HepG2 (cell line): ENCODE measurements around the gene PCBD2. TPM values are rescaled to one million over a fixed set of nuclear protein-coding genes. Genes with fewer than 3 reads are reported as not detected.
A peak's percentile ranks its signal among the peaks of the same experiment; 100 is the strongest.

Experiments
- ATF2 ChIP-seq: sonication (generic); formaldehyde crosslinking; IDR thresholded peaks from 2 replicates; pipeline ENCODE4 v1.4.0; 2020; ENCODE audit warnings: missing genetic modification reagents
- CENPBD1 ChIP-seq: sonication (generic); formaldehyde crosslinking; IDR thresholded peaks from 2 replicates; pipeline ENCODE4 v1.8.0; 2022; ENCODE audit warnings: missing genetic modification reagents, low read depth, mild to moderate bottlenecking, borderline replicate concordance
- GLMP ChIP-seq: sonication (generic); formaldehyde crosslinking; IDR thresholded peaks from 2 replicates; pipeline ENCODE4 v1.9.0; 2021; ENCODE audit warnings: missing genetic modification reagents, mild to moderate bottlenecking, borderline replicate concordance
- GRHL1 ChIP-seq: sonication (generic); formaldehyde crosslinking; conservative IDR thresholded peaks from 2 replicates; pipeline ENCODE4 v1.8.0; 2022; ENCODE audit warnings: missing genetic modification reagents
- KLF12 ChIP-seq: sonication (generic); formaldehyde crosslinking; IDR thresholded peaks from 2 replicates; pipeline ENCODE4 v1.4.0; 2020; ENCODE audit warnings: missing genetic modification reagents, borderline replicate concordance
- MATR3 ChIP-seq: sonication (generic); formaldehyde crosslinking; IDR thresholded peaks from 2 replicates; pipeline ENCODE4 v1.4.0; 2020; ENCODE audit warnings: missing genetic modification reagents
- RFX5 ChIP-seq: IDR thresholded peaks from 2 replicates; pipeline ENCODE4 v1.6.1; 2011; ENCODE audit warnings: low read depth, low read length, improper control_type of control experiment
- ZNF282 ChIP-seq: fragments of 450-650 bp; IDR thresholded peaks from 2 replicates; pipeline ENCODE4 v1.6.1; 2018; ENCODE audit not compliant: partially characterized antibody
- ZNF747 ChIP-seq: sonication (generic); formaldehyde crosslinking; IDR thresholded peaks from 2 replicates; pipeline ENCODE4 v1.8.1; 2023; ENCODE audit warnings: missing genetic modification reagents, mild to moderate bottlenecking, borderline replicate concordance
- polyA plus RNA-seq, 8 experiments: library from polyadenylated mRNA; depleted of rRNA in 3 of 8; stranded (reverse) in 7 of 8; unstranded in 1 of 8; fragments of >200 nt; fragmentation: Illumina TruSeq in 4 of 8; extraction: Trizol in 4 of 8; gene quantifications; 2 replicates each; pipeline versions ENCODE4 v1.2.1 to v1.2.3, GENCODE V29; 2011 to 2016; ENCODE audit warnings: low read depth in 4 of 8, missing spikeins in 1 of 8, mixed read lengths in 1 of 8; ENCODE audit not compliant: insufficient read depth in 1 of 8
- total RNA-seq, 5 experiments: library from RNA; depleted of rRNA; stranded (reverse); fragments of >200 nt; fragmentation: Illumina TruSeq; extraction: Trizol; gene quantifications; 2 replicates each; pipeline ENCODE4 v1.2.3, GENCODE V29; 2016; ENCODE audit warnings: low read depth in 1 of 5
- TF ChIP-seq, protein P1 (sequence below): sonication (generic); formaldehyde crosslinking; IDR thresholded peaks from 2 replicates; pipeline ENCODE4 v1.5.1; 2020; ENCODE audit warnings: mild to moderate bottlenecking, missing genetic modification reagents, moderate library complexity
- TF ChIP-seq, protein P2 (sequence below): sonication (generic); formaldehyde crosslinking; IDR thresholded peaks from 2 replicates; pipeline ENCODE4 v1.5.0; 2020; ENCODE audit warnings: missing genetic modification reagents, mild to moderate bottlenecking, borderline replicate concordance
- TF ChIP-seq, protein P3 (sequence below): IDR thresholded peaks from 2 replicates; pipeline ENCODE4 v1.6.1; 2016; ENCODE audit warnings: low read depth, borderline replicate concordance
- TF ChIP-seq, protein P4 (sequence below), 2 experiments: sonication (generic) in 1 of 2; formaldehyde crosslinking in 1 of 2; IDR thresholded peaks; 2 replicates each; pipeline versions ENCODE4 v1.4.0 to v1.6.1; 2016 to 2020; ENCODE audit warnings: borderline replicate concordance in 1 of 2, low read depth in 1 of 2, mild to moderate bottlenecking in 1 of 2, missing genetic modification reagents in 1 of 2

The PCBD2 gene
- total and polyA plus RNA-seq, 2 of the 13 experiments (the other 11 are each of a cell fraction or from before 2014, with no cell fraction given) = 5.5 to 12.0 TPM

- TF ChIP-seq, protein P1, sequence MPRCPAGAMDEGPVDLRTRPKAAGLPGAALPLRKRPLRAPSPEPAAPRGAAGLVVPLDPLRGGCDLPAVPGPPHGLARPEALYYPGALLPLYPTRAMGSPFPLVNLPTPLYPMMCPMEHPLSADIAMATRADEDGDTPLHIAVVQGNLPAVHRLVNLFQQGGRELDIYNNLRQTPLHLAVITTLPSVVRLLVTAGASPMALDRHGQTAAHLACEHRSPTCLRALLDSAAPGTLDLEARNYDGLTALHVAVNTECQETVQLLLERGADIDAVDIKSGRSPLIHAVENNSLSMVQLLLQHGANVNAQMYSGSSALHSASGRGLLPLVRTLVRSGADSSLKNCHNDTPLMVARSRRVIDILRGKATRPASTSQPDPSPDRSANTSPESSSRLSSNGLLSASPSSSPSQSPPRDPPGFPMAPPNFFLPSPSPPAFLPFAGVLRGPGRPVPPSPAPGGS = peak; percentile 98
- TF ChIP-seq CENPBD1 (CRISPR knock-in tag) (no peak; the same call in 1 of the 2 replicates), ATF2 (peak; percentile 67; the same call in 1 of the 2 replicates), GRHL1 (CRISPR knock-in tag) (no peak), ZNF747 (CRISPR knock-in tag) (peak; percentile 85), MATR3 (CRISPR knock-in tag) (no peak), GLMP (CRISPR knock-in tag) (0 out of 2 replicates have a peak, but pooled peaks have one; percentile 45), KLF12 (CRISPR knock-in tag) (peak; percentile 78; the same call in 1 of the 2 replicates), ZNF282 (no peak), RFX5 (no peak)
- TF ChIP-seq, protein P2, sequence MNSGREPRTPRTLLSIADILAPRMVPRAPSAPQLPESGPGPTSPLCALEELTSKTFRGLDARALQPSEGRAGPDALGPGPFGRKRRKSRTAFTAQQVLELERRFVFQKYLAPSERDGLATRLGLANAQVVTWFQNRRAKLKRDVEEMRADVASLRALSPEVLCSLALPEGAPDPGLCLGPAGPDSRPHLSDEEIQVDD (CRISPR knock-in tag) = peak; percentile 48; the same call in 1 of the 2 replicates
- TF ChIP-seq, protein P3, sequence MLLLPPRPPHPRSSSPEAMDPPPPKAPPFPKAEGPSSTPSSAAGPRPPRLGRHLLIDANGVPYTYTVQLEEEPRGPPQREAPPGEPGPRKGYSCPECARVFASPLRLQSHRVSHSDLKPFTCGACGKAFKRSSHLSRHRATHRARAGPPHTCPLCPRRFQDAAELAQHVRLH (CRISPR knock-in tag) = peak; percentile 90; the same call in 1 of the 2 replicates
- TF ChIP-seq, protein P4, sequence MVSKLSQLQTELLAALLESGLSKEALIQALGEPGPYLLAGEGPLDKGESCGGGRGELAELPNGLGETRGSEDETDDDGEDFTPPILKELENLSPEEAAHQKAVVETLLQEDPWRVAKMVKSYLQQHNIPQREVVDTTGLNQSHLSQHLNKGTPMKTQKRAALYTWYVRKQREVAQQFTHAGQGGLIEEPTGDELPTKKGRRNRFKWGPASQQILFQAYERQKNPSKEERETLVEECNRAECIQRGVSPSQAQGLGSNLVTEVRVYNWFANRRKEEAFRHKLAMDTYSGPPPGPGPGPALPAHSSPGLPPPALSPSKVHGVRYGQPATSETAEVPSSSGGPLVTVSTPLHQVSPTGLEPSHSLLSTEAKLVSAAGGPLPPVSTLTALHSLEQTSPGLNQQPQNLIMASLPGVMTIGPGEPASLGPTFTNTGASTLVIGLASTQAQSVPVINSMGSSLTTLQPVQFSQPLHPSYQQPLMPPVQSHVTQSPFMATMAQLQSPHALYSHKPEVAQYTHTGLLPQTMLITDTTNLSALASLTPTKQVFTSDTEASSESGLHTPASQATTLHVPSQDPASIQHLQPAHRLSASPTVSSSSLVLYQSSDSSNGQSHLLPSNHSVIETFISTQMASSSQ (IDR thresholded peaks at IDR 0.05; ENCODE audit: low read depth) = no peak
- TF ChIP-seq, protein P4 (CRISPR knock-in tag; IDR thresholded peaks at IDR 0.05; ENCODE audit: borderline replicate concordance) = peak; percentile 77
Measured at GRCh38 chr5:134873987-134874830, 30.7 kb upstream of the PCBD2 start, which contains the start of gene TXNDC15 (continued).
